ENCODE data around the gene PRR16.

Gene PRR16

DNA sequence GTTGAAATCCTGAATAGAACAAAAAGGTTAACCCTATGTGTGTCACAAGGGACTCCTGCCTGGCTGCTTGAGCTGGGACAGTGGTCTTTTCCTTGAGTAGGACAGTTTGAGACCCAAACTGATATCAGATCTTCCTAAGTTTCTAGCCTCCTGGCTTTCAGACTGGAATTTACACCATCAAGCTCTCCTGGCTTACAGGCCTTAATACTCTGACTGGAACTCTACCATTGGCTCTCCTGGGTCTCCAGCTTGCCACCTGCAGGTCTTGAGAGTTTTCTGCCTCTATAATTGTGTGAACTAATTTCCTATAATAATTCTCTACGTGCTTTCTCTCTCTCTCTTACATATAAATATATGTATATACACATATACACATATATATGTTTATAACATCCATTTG, 112.5 kb downstream of the PRR16 start:
- DNase-seq (ENCODE audit: extremely low spot score), result no peak
- POLR2A ChIA-PET, result no interaction called here

DNA sequence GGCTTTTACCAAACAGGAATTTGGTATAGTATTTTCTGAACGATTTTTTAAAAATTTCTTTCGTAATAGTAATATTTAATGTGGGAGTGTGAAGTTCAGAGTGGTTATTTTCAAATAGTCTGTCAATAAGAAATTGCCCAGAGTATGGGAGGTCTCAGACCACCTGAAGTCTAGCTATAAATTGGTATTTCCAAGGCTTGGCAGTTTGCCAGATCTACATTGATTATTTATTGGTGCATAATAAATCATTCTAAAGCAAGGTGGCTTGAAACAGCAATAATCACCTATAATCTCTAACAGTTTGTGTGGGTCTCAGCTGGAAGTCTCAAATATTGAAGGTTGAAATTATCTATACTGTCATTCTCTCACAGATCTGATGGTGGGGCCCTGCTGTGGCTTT, 118.5 kb downstream of the PRR16 start:
- ChIA-PET CTCF (no interaction called here), POLR2A (no interaction called here)
- no peak for DNase-seq (ENCODE audit: extremely low spot score)
- TF ChIP-seq FOXM1 (IDR thresholded peaks at IDR 0.05; ENCODE audit: borderline replicate concordance), result no peak
- TF ChIP-seq L3MBTL2 (conservative IDR thresholded peaks at IDR 0.05), result no peak
- TF ChIP-seq ZNF384 (IDR thresholded peaks at IDR 0.05), result no peak
- TF ChIP-seq HDGF (IDR thresholded peaks at IDR 0.05; ENCODE audit: borderline replicate concordance), result no peak
- TF ChIP-seq FOXK2 (IDR thresholded peaks at IDR 0.05), result no peak
- no peak for TF ChIP-seq SUZ12 (IDR thresholded peaks at IDR 0.05)
- TF ChIP-seq FOXA1 (IDR thresholded peaks at IDR 0.05), result no peak
- no peak for TF ChIP-seq NFRKB (IDR thresholded peaks at IDR 0.05)
- TF ChIP-seq ELF4 (IDR thresholded peaks at IDR 0.05), result no peak
- no peak for TF ChIP-seq CTBP1 (IDR thresholded peaks at IDR 0.05; ENCODE audit: borderline replicate concordance)
- TF ChIP-seq LEF1 (IDR thresholded peaks at IDR 0.05; ENCODE audit: borderline replicate concordance), result no peak
- TF ChIP-seq SP1 (IDR thresholded peaks at IDR 0.05), result no peak
- TF ChIP-seq, protein P1, sequence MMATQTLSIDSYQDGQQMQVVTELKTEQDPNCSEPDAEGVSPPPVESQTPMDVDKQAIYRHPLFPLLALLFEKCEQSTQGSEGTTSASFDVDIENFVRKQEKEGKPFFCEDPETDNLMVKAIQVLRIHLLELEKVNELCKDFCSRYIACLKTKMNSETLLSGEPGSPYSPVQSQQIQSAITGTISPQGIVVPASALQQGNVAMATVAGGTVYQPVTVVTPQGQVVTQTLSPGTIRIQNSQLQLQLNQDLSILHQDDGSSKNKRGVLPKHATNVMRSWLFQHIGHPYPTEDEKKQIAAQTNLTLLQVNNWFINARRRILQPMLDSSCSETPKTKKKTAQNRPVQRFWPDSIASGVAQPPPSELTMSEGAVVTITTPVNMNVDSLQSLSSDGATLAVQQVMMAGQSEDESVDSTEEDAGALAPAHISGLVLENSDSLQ (IDR thresholded peaks at IDR 0.05), result no peak
- TF ChIP-seq TARDBP (IDR thresholded peaks at IDR 0.05), result no peak
- TF ChIP-seq BHLHE40 (IDR thresholded peaks at IDR 0.05; ENCODE audit: borderline replicate concordance), result no peak
- TF ChIP-seq ARNT (IDR thresholded peaks at IDR 0.05), result no peak

More for the DNA sequence above, 112.5 kb downstream of the PRR16 start:
- CTCF ChIA-PET, result no interaction called here
- no peak for TF ChIP-seq ELF4 (IDR thresholded peaks at IDR 0.05)
- no peak for TF ChIP-seq L3MBTL2 (conservative IDR thresholded peaks at IDR 0.05)
- TF ChIP-seq FOXM1 (IDR thresholded peaks at IDR 0.05; ENCODE audit: borderline replicate concordance), result no peak
- TF ChIP-seq ZNF384 (IDR thresholded peaks at IDR 0.05), result no peak
- no peak for TF ChIP-seq SUZ12 (IDR thresholded peaks at IDR 0.05)
- TF ChIP-seq HDGF (IDR thresholded peaks at IDR 0.05; ENCODE audit: borderline replicate concordance), result no peak
- TF ChIP-seq, protein P1 (IDR thresholded peaks at IDR 0.05), result no peak
- TF ChIP-seq NFRKB (IDR thresholded peaks at IDR 0.05), result no peak
- no peak for TF ChIP-seq FOXA1 (IDR thresholded peaks at IDR 0.05)
- TF ChIP-seq LEF1 (IDR thresholded peaks at IDR 0.05; ENCODE audit: borderline replicate concordance), result no peak
- TF ChIP-seq ARNT (IDR thresholded peaks at IDR 0.05), result no peak
- TF ChIP-seq BHLHE40 (IDR thresholded peaks at IDR 0.05; ENCODE audit: borderline replicate concordance), result no peak
- no peak for TF ChIP-seq TARDBP (IDR thresholded peaks at IDR 0.05)
- TF ChIP-seq SP1 (IDR thresholded peaks at IDR 0.05), result no peak
- no peak for TF ChIP-seq CTBP1 (IDR thresholded peaks at IDR 0.05; ENCODE audit: borderline replicate concordance)
- no peak for TF ChIP-seq FOXK2 (IDR thresholded peaks at IDR 0.05)

DNA sequence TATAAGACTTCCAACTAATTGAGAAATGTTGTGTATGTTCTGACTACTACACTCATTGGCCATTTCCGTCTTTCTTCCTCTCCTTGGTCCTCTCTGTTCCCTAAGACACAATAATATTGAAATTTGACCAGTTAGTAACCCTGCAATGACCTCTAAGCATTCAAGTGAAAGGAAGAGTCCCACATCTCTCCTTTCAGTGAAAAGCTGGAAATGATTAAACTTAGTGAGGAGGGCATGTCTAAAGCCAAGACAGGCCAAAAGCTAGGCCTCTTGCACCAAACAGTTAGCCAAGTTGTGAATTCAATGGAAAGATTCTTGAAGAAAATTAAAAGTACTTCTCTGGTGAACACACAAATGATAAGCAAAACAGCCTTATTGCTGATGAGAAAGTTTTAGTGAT, 122.5 kb downstream of the PRR16 start:
- CTCF ChIA-PET, result no interaction called here
- TF ChIP-seq FOXM1 (IDR thresholded peaks at IDR 0.05; ENCODE audit: borderline replicate concordance), result no peak
- no peak for TF ChIP-seq TARDBP (IDR thresholded peaks at IDR 0.05)
- TF ChIP-seq FOXK2 (IDR thresholded peaks at IDR 0.05), result no peak
- TF ChIP-seq ARNT (IDR thresholded peaks at IDR 0.05), result no peak
- TF ChIP-seq ELF4 (IDR thresholded peaks at IDR 0.05), result no peak
- no peak for TF ChIP-seq BHLHE40 (IDR thresholded peaks at IDR 0.05; ENCODE audit: borderline replicate concordance)
- TF ChIP-seq, protein P1 (IDR thresholded peaks at IDR 0.05), result no peak
- POLR2A ChIA-PET, result no interaction called here
- DNase-seq (ENCODE audit: extremely low spot score), result no peak

DNA sequence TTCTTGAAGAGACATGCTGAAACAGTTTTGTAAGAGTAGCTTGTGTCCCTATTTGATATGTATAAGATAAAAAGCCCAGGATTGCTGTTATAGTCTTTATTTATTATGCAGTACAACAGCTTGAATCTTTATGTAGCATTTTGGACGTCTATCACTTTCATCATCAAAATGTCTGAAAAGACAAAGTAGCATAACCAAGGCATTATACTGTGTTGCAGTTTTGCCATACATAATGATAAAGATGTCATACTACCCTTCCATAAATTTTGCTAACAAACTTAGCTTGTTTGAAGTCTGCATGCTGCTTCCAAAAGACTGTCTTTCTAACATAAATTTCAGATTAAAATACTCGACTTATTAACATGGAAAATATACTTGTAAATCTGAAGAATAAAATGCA, 127.8 kb downstream of the PRR16 start:
- no peak for TF ChIP-seq L3MBTL2 (conservative IDR thresholded peaks at IDR 0.05)
- no peak for TF ChIP-seq ZNF384 (IDR thresholded peaks at IDR 0.05)
- no peak for TF ChIP-seq BHLHE40 (IDR thresholded peaks at IDR 0.05; ENCODE audit: borderline replicate concordance)
- TF ChIP-seq, protein P1 (IDR thresholded peaks at IDR 0.05), result no peak
- TF ChIP-seq SP1 (IDR thresholded peaks at IDR 0.05), result no peak
- no peak for TF ChIP-seq ELF4 (IDR thresholded peaks at IDR 0.05)
- no peak for TF ChIP-seq CTBP1 (IDR thresholded peaks at IDR 0.05; ENCODE audit: borderline replicate concordance)
- no peak for TF ChIP-seq FOXA1 (IDR thresholded peaks at IDR 0.05)
- no peak for TF ChIP-seq FOXK2 (IDR thresholded peaks at IDR 0.05)
- no peak for TF ChIP-seq HDGF (IDR thresholded peaks at IDR 0.05; ENCODE audit: borderline replicate concordance)
- no peak for TF ChIP-seq TARDBP (IDR thresholded peaks at IDR 0.05)
- no peak for TF ChIP-seq FOXM1 (IDR thresholded peaks at IDR 0.05; ENCODE audit: borderline replicate concordance)
- TF ChIP-seq NFRKB (IDR thresholded peaks at IDR 0.05), result no peak
- no peak for TF ChIP-seq SUZ12 (IDR thresholded peaks at IDR 0.05)
- TF ChIP-seq LEF1 (IDR thresholded peaks at IDR 0.05; ENCODE audit: borderline replicate concordance), result no peak
- no peak for TF ChIP-seq ARNT (IDR thresholded peaks at IDR 0.05)
- ChIA-PET CTCF (no interaction called here), POLR2A (no interaction called here)
- DNase-seq (ENCODE audit: extremely low spot score), result no peak

DNA sequence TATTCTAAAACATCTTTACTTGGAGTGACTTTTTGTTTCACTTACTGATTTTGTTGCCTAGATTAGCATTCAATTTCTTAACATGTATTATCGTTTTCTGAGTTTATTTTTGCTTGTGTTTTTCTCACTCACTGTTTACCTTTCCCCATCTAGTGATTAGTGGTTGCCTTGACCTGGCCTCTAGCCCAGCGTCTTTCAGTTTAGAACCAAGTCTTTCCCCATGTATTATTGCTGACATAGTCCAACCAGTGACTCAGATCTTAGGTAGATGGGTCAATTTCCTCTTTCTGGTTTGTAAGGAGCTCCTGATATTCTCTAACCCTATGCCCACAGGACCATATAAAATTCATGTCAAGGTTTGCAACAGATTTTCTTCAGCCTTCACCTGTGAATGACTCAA, 135.5 kb downstream of the PRR16 start:
- POLR2A ChIA-PET, result no interaction called here
- CTCF ChIA-PET, result no interaction called here
- no peak for TF ChIP-seq ZNF384 (IDR thresholded peaks at IDR 0.05)
- TF ChIP-seq SP1 (IDR thresholded peaks at IDR 0.05), result no peak
- TF ChIP-seq NFRKB (IDR thresholded peaks at IDR 0.05), result no peak
- no peak for TF ChIP-seq ELF4 (IDR thresholded peaks at IDR 0.05)
- no peak for TF ChIP-seq BHLHE40 (IDR thresholded peaks at IDR 0.05; ENCODE audit: borderline replicate concordance)
- no peak for TF ChIP-seq L3MBTL2 (conservative IDR thresholded peaks at IDR 0.05)
- DNase-seq (ENCODE audit: extremely low spot score), result no peak

DNA sequence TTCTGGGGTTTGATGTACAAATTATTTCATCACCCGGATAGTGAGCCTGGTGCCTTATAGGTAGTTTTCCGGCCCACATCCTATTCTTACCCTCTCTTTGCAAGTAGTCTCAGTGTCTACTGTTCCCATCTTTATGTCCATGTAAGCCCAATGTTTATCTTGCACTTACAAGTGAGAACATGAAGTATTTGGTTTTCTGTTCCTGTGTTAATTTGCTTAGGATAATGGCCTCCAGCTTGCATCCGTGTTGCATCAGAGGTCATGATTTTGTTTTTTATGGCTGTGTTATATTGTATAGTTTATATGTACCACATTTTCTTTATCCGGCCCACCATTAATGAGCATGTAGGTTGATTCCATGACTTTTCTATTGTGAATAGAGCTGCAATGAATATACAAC, 136.5 kb downstream of the PRR16 start:
- POLR2A ChIA-PET, result no interaction called here
- no peak for DNase-seq (ENCODE audit: extremely low spot score)
- TF ChIP-seq CTBP1 (IDR thresholded peaks at IDR 0.05; ENCODE audit: borderline replicate concordance) (no peak), FOXK2 (IDR thresholded peaks at IDR 0.05) (no peak), NFRKB (IDR thresholded peaks at IDR 0.05) (no peak), SP1 (IDR thresholded peaks at IDR 0.05) (no peak), FOXM1 (IDR thresholded peaks at IDR 0.05; ENCODE audit: borderline replicate concordance) (no peak), BHLHE40 (IDR thresholded peaks at IDR 0.05; ENCODE audit: borderline replicate concordance) (no peak), LEF1 (IDR thresholded peaks at IDR 0.05; ENCODE audit: borderline replicate concordance) (no peak), FOXA1 (IDR thresholded peaks at IDR 0.05) (no peak), ELF4 (IDR thresholded peaks at IDR 0.05) (no peak), SUZ12 (IDR thresholded peaks at IDR 0.05) (no peak), ARNT (IDR thresholded peaks at IDR 0.05) (no peak), HDGF (IDR thresholded peaks at IDR 0.05; ENCODE audit: borderline replicate concordance) (no peak)
- TF ChIP-seq, protein P1 (IDR thresholded peaks at IDR 0.05), result no peak
- CTCF ChIA-PET, result no interaction called here

Data from HEK293T (cell line).